Vagina (tissue), 2 donors: ENCODE data around the gene ADRB1.

Experiments used
- CTCF ChIP-seq, 3 experiments: fragments of 450-650 bp in 2 of 3; fragments of 200-600 bp in 1 of 3; sonication (generic) in 1 of 3; IDR thresholded peaks; one replicate each; pipeline ENCODE4 v1.5.1; 2017 to 2019; ENCODE audit warnings: antibody characterized with exemption in 3 of 3, mild to moderate bottlenecking in 2 of 3, moderate library complexity in 2 of 3
- POLR2AphosphoS5 ChIP-seq, 2 donors: sonication (generic); formaldehyde crosslinking; IDR thresholded peaks; one replicate each; pipeline ENCODE4 v1.9.0; 2017; ENCODE audit warnings: antibody characterized with exemption in 2 of 2, mild to moderate bottlenecking in 2 of 2, low read depth in 1 of 2; ENCODE audit not compliant: insufficient read depth in 1 of 2

DNA sequence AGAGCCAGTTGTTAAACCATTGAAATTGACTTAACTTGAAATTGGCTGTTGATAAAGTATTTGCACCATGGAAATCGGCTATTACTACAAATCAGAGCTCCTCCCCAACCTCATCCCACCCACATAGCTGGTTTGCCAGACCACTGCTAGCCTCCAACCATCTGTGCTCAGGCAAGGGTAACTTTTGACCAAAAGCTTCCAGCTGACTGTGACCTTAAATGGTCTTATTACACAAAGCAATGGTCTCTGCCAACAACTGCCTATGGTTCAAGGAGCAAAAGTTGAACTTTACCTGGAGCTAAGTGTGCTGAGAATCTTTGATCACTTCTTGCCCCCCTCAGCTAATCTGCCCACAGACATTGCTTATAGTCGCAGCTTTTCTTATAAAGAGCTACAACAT is 48.5 kb upstream of the ADRB1 start:
- TF ChIP-seq CTCF (IDR thresholded peaks at IDR 0.05) (no peak), POLR2AphosphoS5 (IDR thresholded peaks at IDR 0.05; ENCODE audit: insufficient read depth in 1 of 2, low read depth in 1 of 2) (no peak)
